Effector memory CD4-positive, alpha-beta T cell (primary cell): ENCODE results near the gene CFAP299.

Source experiments
- DNase-seq, 3 donors: peaks; one replicate each; pipeline ENCODE4 v3.0.0-alpha.2; 2020
- H3K27ac ChIP-seq: 2 replicates; pipeline ENCODE4 v1.7.0; 2013; ENCODE audit warnings: mild to moderate bottlenecking, low read length, moderate library complexity; ENCODE audit not compliant: insufficient read depth, poor library complexity, severe bottlenecking
- H3K27me3 ChIP-seq: replicated peaks from 2 replicates; pipeline ENCODE4 v1.7.0; 2013; ENCODE audit warnings: mild to moderate bottlenecking, low read length; ENCODE audit not compliant: insufficient read depth, control insufficient read depth, poor library complexity, severe bottlenecking
- H3K36me3 ChIP-seq: 2 replicates; pipeline ENCODE4 v1.7.0; 2013; ENCODE audit warnings: mild to moderate bottlenecking, low read length, moderate library complexity; ENCODE audit not compliant: control insufficient read depth, insufficient read depth
- H3K4me1 ChIP-seq: 2 replicates; pipeline ENCODE4 v1.7.0; 2013; ENCODE audit warnings: low read length, mild to moderate bottlenecking; ENCODE audit not compliant: control insufficient read depth, insufficient read depth, poor library complexity, severe bottlenecking
- H3K4me3 ChIP-seq: 2 replicates; pipeline ENCODE4 v1.7.0; 2013; ENCODE audit warnings: low read length, low read depth, mild to moderate bottlenecking; ENCODE audit not compliant: insufficient read depth, poor library complexity, severe bottlenecking
- H3K9me3 ChIP-seq: 2 replicates; pipeline ENCODE4 v1.7.0; 2013; ENCODE audit warnings: mild to moderate bottlenecking, low read length, moderate library complexity; ENCODE audit not compliant: control insufficient read depth

Gene CFAP299

DNA sequence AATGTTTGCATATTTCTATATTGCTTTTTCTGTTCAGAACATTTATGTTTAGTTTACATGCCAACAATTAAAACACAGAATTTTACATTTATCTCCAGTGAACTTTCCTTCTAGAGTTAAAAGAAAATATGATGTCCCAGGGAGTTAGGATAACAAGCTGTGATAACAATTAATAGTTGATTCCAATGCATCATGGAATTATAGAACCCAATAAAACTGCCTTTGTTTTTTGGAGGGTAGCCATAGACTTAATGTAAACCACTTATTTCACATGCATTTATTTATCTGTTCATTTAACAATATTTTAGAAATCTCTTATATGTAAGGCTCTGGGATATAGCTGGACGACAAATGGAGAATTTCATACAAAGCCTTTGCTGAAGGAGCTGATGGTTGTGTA is 180.0 kb downstream of the CFAP299 start:
- no peak for DNase-seq
- no peak overlapping the region for H3K4me3 ChIP-seq
- H3K27me3 ChIP-seq = no peaks in the 10 kb centered on the region
- H3K9me3 ChIP-seq = no peaks in the 10 kb centered on the region
- H3K36me3 ChIP-seq = no peaks in the 10 kb centered on the region
- no peak overlapping the region for H3K27ac ChIP-seq
- H3K4me1 ChIP-seq = no peaks in the 10 kb centered on the region

DNA sequence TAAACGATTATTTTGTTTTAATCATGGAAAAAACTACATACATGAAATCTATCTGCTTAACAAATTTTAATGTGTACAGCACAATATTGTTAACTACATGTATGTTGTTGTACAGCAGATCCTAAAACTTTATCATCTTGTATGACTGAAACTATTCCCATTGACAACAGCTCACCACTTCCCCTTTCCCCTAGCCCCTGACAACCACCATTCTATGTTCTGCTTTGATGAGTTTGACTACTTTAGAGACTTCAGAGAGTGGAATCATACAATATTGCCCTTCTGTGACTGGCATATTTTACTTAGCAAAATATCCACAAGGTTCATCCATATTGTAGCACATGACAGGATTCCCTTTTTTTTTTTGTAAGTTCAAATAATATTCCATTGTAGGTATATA is 185.9 kb downstream of the CFAP299 start:
- H3K36me3 ChIP-seq = no peaks in the 10 kb centered on the region

DNA sequence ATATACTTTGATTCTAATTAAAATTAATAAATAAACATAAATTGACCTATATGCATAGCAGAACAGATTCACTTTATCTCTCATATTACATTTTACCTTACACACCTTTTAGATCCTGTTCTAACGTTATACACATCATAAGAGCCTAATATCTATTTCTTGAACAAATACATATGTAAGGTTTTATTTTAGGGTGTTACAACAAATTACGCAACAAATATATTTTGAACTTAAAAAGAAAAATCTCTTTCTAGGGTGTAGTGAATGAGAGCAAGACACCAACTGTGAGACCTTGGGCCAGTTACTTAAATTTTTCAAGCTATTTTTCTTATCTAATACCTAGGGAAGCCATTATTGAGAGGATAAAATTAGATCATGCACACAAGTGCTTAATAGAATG is 191.2 kb downstream of the CFAP299 start:
- no peaks in the 10 kb centered on the region for H3K27me3 ChIP-seq

More for the DNA sequence above, 185.9 kb downstream of the CFAP299 start:
- no peak overlapping the region for H3K27ac ChIP-seq
- no peaks in the 10 kb centered on the region for H3K4me1 ChIP-seq
- no peaks in the 10 kb centered on the region for H3K9me3 ChIP-seq
- H3K4me3 ChIP-seq = no peak overlapping the region
- DNase-seq = no peak
- H3K27me3 ChIP-seq = no peaks in the 10 kb centered on the region

DNA sequence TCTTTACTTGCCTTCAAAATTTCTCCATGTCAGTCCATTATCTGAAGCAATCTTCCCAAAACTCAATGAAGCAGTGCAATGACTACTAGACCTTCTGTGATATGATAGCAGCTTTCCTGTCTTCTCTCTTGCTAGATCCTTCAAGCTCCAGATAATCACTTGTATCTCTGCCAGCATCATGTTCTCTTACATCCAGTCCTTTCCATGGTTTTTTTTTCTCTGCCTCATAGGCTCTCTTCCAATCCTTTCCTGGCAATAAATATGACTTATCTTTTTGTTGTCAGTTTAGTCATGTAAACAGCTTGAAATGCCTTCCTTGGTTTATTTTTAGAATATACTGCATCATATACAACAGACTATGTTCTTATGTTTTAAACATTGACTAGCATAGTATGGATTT is 193.5 kb downstream of the CFAP299 start:
- Histone ChIP-seq H3K9me3 (no peaks in the 10 kb centered on the region), H3K27me3 (no peaks in the 10 kb centered on the region), H3K27ac (no peak overlapping the region), H3K4me3 (no peak overlapping the region), H3K4me1 (no peaks in the 10 kb centered on the region), H3K36me3 (no peaks in the 10 kb centered on the region)
- DNase-seq = no peak

More for the DNA sequence above, 191.2 kb downstream of the CFAP299 start:
- no peaks in the 10 kb centered on the region for H3K9me3 ChIP-seq
- no peaks in the 10 kb centered on the region for H3K4me1 ChIP-seq
- no peaks in the 10 kb centered on the region for H3K36me3 ChIP-seq
- no peak overlapping the region for H3K27ac ChIP-seq
- DNase-seq = no peak
- H3K4me3 ChIP-seq = no peak overlapping the region

DNA sequence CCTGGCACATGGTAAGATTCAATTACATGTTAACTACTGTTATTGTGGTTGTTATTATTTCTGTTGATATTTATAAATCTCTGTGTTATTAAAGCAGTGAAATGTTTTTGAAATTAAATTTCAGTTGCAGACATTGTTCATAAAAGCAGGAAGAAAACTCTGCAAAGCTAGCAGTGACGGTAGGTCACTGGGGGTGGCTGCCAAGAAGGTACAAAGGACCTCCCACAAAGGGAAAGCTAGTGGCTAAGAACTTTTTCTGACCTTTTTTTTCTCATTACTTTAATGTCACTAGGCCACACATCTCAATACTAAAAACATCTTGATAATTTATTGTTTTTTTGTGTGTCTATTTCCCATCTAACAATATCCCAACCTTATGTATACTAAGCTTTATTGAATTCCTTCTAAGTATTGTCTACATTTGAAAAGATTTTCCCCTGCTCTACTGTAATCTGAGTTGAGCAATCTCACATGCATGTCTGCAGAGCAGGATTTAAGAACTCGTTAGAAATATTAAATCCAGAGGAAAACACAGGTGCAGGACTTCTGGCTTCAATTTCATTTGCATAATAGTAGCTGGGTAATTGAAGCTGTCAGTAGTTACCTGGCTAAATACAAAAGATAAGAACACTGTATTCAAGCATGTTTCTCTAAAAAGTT is 197.3 kb downstream of the CFAP299 start:
- no peaks in the 10 kb centered on the region for H3K27me3 ChIP-seq
- no peak for DNase-seq
- H3K36me3 ChIP-seq = no peaks in the 10 kb centered on the region
- no peaks in the 10 kb centered on the region for H3K9me3 ChIP-seq
- H3K4me1 ChIP-seq = no peaks in the 10 kb centered on the region
- H3K27ac ChIP-seq = no peak overlapping the region
- no peak overlapping the region for H3K4me3 ChIP-seq

DNA sequence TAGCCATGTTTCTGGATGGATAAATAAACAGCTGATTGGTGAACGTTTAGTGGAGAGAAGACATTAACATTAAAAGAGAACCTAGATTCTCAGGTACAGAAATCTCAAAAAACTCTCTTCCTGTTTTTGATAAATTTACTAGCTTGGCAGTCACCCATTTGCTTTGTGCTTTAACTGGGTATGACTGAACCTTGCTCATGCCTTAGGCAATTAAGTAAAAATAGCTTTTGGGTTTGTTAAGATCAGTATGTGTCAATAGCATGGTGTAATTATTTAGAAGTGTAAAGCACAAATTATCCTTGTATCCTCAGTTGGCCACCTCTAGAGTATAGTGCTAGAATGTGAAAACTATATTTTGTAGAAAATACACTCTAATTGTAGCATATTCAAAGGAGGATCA is 200.0 kb downstream of the CFAP299 start:
- no peaks in the 10 kb centered on the region for H3K9me3 ChIP-seq
- no peak overlapping the region for H3K27ac ChIP-seq
- no peak overlapping the region for H3K4me3 ChIP-seq
- no peaks in the 10 kb centered on the region for H3K36me3 ChIP-seq
- no peak for DNase-seq
- H3K27me3 ChIP-seq = no peaks in the 10 kb centered on the region
- no peaks in the 10 kb centered on the region for H3K4me1 ChIP-seq

DNA sequence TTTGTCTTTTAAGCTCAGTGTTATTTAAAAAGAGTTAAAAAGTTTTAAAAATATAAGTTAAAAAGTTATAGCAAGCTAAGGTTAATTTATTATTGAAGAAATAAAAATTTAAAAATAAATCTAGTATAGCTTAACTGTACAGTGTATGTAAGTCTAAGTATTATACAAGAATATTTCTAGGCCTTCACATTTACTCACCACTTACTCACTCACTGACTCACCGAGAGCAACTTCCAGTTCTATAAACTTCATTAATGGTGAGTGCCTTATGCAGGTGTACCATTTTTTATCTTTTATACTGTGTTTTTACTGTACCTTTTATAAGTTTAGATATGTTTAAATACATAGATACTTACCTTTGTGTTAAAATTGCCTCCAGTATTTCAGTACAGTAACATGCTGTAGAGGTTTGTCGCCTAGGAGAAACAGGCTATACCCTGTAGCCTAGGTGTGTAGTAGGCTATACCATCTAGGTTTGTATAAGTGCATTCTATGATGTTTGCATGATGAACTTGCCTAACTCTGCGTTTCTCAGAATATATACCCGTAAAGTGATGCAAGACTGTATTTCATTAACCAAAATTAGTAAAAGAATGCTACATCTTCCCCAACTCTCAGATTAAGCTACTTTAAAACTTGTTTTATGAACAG is 202.9 kb downstream of the CFAP299 start:
- no peak for DNase-seq
- H3K4me1 ChIP-seq = no peaks in the 10 kb centered on the region
- H3K27ac ChIP-seq = no peak overlapping the region
- no peaks in the 10 kb centered on the region for H3K36me3 ChIP-seq
- H3K27me3 ChIP-seq = no peaks in the 10 kb centered on the region
- H3K4me3 ChIP-seq = no peak overlapping the region
- H3K9me3 ChIP-seq = no peaks in the 10 kb centered on the region

DNA sequence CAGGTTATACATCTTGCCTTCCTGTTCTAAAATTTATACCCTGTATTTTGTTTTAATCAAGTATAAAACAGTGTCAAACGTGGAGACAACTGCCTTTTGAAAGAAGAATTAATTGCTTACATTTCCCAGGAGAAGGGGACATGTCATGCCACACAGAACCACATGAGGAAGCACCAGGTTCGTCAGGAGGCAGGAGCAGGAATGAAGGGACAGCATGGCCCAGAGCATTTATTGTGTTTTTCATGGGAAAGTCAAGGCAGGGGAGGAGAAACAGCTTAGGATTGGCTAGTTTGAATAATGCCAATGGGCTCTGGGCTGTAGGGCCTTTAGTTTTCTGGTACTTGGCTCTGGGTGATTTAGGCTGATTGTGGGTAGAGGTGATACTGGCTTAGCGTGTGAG is 203.7 kb downstream of the CFAP299 start:
- H3K4me1 ChIP-seq = no peaks in the 10 kb centered on the region
- H3K27ac ChIP-seq = no peak overlapping the region
- no peaks in the 10 kb centered on the region for H3K36me3 ChIP-seq
- H3K4me3 ChIP-seq = no peak overlapping the region
- DNase-seq = no peak
- no peaks in the 10 kb centered on the region for H3K27me3 ChIP-seq
- H3K9me3 ChIP-seq = no peaks in the 10 kb centered on the region

DNA sequence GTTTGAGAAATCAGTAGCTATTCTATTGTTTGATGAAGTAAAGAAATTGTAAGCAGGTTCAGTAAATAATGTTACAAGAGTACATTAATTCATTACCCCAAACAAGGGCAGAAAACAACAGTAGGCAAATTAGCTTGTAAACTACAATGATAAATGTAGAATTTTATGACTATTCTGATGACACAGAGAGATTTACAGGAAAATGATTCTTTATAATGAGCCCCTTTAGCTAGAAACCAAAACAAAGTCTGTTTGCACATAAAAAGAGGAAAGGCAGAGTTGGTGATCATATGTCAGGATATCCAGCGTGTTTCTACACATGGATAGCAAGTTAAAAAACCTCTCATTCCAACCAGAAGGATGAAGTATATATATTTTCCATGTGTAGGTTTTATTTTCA is 204.8 kb downstream of the CFAP299 start:
- no peak overlapping the region for H3K27ac ChIP-seq
- H3K9me3 ChIP-seq = no peaks in the 10 kb centered on the region
- H3K36me3 ChIP-seq = no peaks in the 10 kb centered on the region
- H3K4me3 ChIP-seq = no peak overlapping the region
- DNase-seq = no peak
- no peaks in the 10 kb centered on the region for H3K4me1 ChIP-seq
- no peaks in the 10 kb centered on the region for H3K27me3 ChIP-seq

DNA sequence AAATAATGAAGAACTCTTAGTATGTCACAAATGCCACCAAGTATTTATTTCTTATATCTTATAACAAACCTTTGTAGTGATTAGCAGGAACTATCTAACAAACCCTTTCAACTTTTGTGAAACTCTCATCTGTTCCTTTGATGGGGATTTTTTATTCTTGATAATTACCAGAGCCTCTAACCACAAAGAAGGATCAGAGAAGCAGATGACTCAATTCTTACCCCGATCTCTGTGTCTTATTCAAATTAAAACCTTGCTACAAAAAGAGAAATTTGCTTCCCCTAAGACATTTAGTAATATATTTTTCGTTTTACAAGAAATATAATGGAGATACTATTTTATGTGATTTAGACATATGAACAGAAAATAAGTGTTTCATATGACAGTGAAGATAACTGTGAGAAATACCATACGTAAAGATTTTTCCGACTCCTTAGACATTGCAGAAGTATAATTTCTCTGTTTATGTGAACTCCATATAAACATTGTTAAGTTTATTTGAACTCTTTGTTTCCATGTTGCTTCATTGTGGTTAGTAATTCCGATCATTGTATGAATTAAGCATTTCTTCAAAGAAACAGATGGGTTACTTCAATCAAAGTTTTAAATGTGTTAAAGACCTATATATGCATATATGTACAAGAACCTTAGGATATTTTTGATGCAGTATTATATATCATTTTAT is 205.4 kb downstream of the CFAP299 start:
- H3K27ac ChIP-seq = no peak overlapping the region
- no peak overlapping the region for H3K4me3 ChIP-seq
- DNase-seq = no peak
- H3K36me3 ChIP-seq = no peaks in the 10 kb centered on the region
- H3K4me1 ChIP-seq = no peaks in the 10 kb centered on the region
- no peaks in the 10 kb centered on the region for H3K9me3 ChIP-seq
- no peaks in the 10 kb centered on the region for H3K27me3 ChIP-seq
